Choroid plexus epithelial cell (primary cell): Measurements from ENCODE around the gene GRM1.

Experiments used
- DNase-seq: peaks from one replicate; pipeline ENCODE4 v3.0.0-alpha.2; 2010; ENCODE audit warnings: low read depth
- H3K4me3 ChIP-seq: 2 replicates; pipeline ENCODE4 v1.5.1; 2011; ENCODE audit warnings: low read depth, mild to moderate bottlenecking, control low read depth, low read length, moderate library complexity
- TF ChIP-seq, protein P1 (sequence below): conservative IDR thresholded peaks from 2 replicates; pipeline ENCODE4 v1.5.1; 2011; ENCODE audit warnings: low read depth, mild to moderate bottlenecking, control low read depth, inconsistent platforms, low read length, moderate library complexity

GRM1 gene

DNA sequence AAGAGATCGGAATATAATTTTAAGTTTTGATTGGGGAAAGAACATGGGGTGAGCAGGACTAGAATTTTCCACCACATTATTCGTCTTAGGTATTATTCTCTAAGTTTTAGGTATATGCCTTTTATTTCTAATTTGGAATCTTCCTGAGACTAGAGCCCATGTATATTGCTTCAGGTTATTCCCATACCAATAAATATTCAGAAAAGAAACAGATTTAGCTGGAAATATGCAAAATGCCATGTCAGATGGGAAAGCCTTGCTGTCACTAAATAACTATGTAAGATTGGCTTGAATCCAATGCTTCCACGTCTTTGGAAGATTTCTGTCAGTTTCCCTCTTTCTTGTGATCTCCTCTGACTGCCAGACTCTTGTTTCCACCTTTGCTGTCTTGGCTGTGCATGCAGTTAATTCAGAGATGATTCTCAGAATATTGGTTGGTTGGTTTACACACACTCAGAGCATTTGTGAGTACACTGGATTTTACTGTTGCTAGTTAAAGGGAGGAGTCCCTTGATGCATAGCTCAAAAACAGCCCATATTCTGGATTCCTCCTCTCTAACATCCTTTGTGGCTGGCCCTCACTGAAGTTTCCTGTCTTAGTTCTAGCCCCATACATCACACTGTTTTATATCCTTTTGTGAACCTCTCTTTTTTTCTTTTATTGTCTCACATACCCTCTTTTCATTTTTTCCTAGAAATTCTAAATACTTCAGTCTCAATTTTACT lies 64.3 kb downstream of the GRM1 start:
- H3K4me3 ChIP-seq = no peak overlapping the region
- TF ChIP-seq, protein P1, sequence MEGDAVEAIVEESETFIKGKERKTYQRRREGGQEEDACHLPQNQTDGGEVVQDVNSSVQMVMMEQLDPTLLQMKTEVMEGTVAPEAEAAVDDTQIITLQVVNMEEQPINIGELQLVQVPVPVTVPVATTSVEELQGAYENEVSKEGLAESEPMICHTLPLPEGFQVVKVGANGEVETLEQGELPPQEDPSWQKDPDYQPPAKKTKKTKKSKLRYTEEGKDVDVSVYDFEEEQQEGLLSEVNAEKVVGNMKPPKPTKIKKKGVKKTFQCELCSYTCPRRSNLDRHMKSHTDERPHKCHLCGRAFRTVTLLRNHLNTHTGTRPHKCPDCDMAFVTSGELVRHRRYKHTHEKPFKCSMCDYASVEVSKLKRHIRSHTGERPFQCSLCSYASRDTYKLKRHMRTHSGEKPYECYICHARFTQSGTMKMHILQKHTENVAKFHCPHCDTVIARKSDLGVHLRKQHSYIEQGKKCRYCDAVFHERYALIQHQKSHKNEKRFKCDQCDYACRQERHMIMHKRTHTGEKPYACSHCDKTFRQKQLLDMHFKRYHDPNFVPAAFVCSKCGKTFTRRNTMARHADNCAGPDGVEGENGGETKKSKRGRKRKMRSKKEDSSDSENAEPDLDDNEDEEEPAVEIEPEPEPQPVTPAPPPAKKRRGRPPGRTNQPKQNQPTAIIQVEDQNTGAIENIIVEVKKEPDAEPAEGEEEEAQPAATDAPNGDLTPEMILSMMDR = no peak
- DNase-seq = no peak

DNA sequence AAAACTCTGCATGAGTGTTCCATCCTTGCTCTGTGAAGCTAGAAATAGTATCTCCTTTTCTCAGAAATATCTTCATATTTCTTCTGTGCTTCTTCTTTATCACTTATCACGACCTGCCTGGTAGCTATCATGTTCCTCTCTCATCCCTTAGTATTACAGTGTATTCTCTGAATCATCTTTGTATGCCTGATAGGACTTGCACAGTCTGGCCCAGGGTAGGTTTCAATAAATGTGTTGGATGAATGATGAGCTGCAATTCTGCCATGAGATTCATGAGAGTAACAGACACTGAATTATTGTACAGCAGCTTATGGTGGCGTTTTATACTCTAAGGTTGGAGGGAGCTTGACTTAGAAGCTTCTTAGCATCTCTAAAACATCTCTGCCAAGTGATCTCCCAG lies 66.6 kb downstream of the GRM1 start:
- H3K4me3 ChIP-seq = no peak overlapping the region
- DNase-seq = no peak
- TF ChIP-seq, protein P1 = no peak

DNA sequence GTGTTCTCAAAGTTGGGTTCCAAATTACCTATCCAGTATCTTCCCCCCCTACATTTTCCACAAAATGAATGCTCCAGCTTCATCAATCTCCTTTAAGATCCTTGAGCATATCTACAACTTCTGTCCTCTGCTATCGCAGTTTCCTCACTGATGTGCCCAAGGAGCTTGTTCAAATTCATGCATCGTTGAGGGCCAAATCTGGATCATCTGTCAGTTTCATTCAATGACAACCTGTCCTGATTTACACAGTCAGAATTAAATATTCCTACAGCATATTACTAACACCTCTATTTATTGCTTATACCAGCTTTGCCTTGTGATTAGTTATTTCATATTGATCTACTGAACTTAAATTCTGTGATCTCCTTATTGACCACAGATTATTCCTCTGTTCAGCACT lies 68.7 kb downstream of the GRM1 start:
- DNase-seq = no peak
- TF ChIP-seq, protein P1 = no peak
- no peak overlapping the region for H3K4me3 ChIP-seq

DNA sequence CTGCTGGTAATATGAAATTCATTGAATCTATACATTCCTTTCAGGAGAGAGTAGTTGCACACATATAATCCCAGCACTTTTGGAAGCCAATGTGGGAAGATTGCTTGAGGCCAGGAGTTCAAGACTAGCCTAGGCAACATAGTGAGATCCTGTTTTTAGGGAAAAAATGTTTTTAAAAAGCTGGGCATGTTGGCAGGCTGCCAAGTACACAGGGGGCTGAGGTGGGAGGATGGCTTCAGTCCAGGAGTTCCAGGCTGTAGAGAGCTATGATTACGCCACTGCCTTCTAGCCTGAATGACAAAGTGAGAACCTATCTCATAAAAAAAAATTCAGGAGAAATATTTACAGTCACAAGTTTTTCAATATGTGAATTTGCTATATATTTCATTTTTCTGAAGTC lies 71.9 kb downstream of the GRM1 start:
- TF ChIP-seq, protein P1 = no peak
- H3K4me3 ChIP-seq = no peak overlapping the region
- no peak for DNase-seq

DNA sequence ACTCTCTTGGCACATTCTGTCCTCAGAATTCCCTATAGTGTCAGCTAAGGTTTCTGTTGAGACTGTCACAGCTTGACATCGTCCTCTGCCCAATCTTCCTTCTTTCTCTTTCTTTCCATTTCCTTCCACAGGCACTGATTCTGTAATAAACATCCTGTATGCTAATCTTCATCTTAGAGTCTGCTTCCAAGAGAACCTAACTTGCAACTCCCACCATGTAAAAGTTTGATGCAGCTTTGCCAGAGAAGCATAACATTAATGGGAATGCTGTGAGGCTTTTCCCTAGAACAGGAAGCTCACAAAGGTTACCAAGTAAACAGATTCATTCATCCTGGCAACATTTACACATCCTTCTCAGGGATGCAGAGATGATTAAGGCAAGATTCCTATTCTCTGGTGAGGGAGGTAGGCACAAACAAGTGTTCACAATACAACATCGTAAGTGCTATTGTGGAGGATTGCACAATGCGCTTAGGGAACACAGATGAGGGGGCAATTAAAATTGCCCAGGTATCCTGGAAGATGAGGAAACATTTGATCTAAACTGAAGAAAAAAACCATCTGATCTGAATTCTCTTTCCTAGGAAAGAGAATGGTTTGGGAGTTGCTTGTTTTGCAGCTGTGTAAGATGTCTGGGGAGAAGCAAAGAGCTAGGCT lies 74.7 kb downstream of the GRM1 start:
- no peak for DNase-seq
- TF ChIP-seq, protein P1 = no peak
- H3K4me3 ChIP-seq = no peak overlapping the region

DNA sequence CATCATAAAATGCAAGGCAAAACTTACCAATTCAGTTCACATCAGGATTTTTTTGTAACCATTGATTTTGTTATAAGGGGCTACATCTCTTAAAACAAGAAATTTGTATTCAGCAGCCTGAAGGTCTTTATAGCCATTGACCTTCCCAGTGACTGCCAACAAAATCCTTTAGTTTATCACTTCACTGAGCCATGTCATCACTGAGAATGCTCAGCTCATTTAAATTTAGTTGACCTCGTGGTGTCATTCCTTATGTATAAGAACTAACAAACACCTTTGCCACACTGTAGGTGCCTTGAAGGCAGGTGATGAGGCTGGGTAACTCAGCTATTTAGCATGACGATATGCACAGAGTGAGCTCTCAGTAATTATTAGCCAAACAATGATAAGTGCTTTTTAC lies 77.7 kb downstream of the GRM1 start:
- DNase-seq = no peak
- TF ChIP-seq, protein P1 = no peak
- H3K4me3 ChIP-seq = no peak overlapping the region

DNA sequence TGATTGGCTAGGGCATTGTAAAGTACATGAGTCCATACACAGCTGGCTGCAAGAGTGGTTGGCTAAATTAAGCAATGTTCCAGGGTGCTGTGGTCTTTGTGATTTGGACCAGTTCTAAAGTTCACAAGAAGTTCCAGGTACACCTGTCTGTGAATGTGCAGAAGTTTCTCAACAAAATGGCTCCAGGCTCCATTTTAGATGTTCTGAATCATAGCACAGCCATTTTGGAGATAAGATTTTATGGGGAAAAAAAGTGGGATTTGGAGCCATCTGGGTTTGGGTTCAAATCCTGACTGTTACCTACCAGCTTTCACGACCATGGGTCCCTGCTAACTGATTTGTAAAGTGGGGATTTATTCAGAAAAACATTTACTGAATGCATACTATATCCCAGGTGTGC lies 82.1 kb downstream of the GRM1 start:
- no peak overlapping the region for H3K4me3 ChIP-seq
- TF ChIP-seq, protein P1 = no peak
- no peak for DNase-seq
